Peyer's patch (tissue), 4 donors: ENCODE data around the gene NXPH2.

Experiments used
- CTCF ChIP-seq, 6 experiments: fragments of 450-650 bp in 4 of 6; fragments of 200-600 bp in 2 of 6; sonication (generic) in 1 of 6; IDR thresholded peaks; one replicate each; pipeline ENCODE4 v1.5.1; 2017 to 2019; ENCODE audit warnings: antibody characterized with exemption in 6 of 6, mild to moderate bottlenecking in 3 of 6, moderate library complexity in 1 of 6
- POLR2A ChIP-seq, 2 donors: fragments of 450-650 bp; IDR thresholded peaks; one replicate each; pipeline ENCODE4 v1.5.1; 2017; ENCODE audit warnings: antibody characterized with exemption in 2 of 2, mild to moderate bottlenecking in 2 of 2, moderate library complexity in 2 of 2

- no peak for TF ChIP-seq POLR2A (IDR thresholded peaks at IDR 0.05)
- no peak for TF ChIP-seq CTCF (IDR thresholded peaks at IDR 0.05)
These were observed 139.1 kb downstream of the NXPH2 start for GRCh38 chr2:138640921-138641676.
